Activated CD4-positive, CD25-positive, alpha-beta regulatory T cell treated with anti-CD3 and anti-CD28 coated beads, Interleukin-2, amount 50 U/mL, for 24 hours (primary cell): ENCODE measurements around the gene MPDU1.
"Not testable (repeated sequence)": the region's sequence is repeated elsewhere in the genome, so short reads cannot be mapped to it uniquely, and the experiment has no call there.

Source experiments
- ATAC-seq, 2 donors: fragments of 150-1000 bp; cut with Tn5 transposase; one replicate each; pipeline ENCODE4 v1.10.0; 2021; ENCODE audit warnings: mild to moderate bottlenecking in 1 of 2, moderate library complexity in 1 of 2

MPDU1 gene

DNA sequence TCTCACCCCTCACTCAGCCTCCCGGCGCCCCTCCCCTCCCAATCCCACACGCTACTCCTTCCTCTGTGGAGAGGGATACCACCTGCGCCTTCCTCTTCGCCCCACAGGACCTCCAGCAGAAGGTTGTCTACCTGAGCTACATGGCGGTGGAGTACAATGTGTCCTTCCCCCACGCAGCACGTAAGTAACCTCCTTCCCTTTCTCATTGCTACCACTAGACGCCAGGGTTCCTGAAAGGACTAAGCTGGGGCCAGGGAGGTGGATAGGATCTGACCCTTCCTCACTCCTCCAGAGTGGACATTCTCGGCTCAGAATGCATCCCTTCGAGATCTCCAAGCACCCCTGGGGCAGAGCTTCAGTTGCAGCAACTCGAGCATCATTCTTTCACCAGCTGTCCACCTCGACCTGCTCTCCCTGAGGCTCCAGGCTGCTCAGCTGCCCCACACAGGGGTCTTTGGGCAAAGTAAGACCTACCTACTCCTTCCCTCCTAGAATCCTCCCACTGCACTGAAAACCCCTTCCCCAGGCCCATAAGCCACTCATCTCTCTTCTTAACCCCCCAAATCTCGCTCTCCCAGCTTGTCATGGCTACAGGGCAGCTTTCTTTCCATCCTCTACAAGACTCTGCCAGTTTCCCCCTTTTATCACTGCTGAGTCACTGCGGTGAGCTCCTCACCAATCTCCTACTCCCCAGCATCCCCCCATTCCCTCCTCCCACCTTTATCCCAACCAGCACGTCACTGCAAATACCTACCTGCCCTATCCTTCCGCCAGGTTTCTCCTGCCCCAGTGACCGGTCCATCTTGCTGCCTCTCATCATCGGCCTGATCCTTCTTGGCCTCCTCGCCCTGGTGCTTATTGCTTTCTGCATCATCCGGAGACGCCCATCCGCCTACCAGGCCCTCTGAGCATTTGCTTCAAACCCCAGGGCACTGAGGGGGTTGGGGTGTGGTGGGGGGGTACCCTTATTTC lies 2.8 kb upstream of the MPDU1 start:
- ATAC-seq: no peak

GRCh38 chr17:7582396-7583252 lies 1.0 kb upstream of the MPDU1 start:
- no peak for ATAC-seq

DNA sequence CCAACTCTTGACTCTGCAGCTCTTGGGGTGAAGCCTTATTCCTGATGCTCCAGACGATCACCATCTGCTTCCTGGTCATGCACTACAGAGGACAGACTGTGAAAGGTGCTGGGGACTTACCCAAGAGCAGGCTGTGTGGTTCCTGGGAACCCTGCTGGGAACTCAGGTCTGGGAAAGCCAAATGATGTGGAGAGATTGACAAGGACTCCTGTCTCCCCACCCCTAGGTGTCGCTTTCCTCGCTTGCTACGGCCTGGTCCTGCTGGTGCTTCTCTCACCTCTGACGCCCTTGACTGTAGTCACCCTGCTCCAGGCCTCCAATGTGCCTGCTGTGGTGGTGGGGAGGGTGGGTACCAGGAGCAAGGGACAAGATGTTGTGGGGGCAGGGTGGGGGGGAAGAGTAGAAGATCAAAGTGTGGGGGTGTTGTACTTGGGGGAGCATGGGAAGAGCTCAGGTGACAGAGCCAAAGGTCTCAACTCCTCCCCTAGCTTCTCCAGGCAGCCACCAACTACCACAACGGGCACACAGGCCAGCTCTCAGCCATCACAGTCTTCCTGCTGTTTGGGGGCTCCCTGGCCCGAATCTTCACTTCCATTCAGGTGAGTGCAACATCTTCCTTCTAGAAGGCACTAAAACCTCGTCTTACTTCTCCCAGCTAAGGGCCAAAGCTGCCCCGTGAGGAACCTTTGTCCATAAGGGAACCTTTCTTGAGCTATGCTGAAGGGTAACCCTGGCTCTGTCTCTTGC lies 3.2 kb downstream of the MPDU1 start:
- no peak for ATAC-seq

DNA sequence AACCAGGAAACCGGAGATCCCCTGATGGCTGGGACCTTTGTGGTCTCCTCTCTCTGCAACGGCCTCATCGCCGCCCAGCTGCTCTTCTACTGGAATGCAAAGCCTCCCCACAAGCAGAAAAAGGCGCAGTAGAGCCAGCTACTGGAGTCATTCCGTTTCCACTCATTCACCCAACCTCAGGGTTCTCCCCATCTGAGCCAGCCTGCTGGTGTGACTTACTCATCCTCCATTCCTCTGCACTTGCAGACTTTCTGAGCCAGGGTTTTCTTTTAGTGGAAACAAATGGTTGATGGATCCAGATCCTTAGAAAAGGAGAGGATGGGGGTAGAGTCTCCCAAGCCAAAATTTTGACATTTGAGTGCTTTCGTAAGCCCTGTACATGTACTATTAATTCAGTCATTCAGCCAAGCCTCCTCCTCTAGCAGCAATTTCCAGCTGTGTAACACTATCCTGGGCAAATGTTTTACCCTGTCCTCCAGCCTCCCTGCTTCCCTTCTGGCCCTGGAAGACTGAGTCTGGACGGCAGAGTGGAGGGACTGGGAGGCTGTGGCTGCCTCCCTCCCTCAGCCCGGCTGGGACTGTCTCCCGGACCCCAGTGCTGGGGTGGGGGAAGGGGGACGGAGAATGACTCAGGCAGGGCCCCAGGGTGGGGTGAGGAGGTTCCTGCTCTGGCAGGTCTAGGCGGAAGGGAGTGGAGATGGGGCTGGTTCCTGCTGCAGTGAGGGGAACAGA lies 3.9 kb downstream of the MPDU1 start:
- ATAC-seq: no peak

GRCh38 chr17:7588553-7589203 lies 5.0 kb downstream of the MPDU1 start:
- no peak for ATAC-seq

- peak; percentile 75 to 76 for ATAC-seq
These were observed 5.7 kb downstream of the MPDU1 start for GRCh38 chr17:7589204-7589868.

DNA sequence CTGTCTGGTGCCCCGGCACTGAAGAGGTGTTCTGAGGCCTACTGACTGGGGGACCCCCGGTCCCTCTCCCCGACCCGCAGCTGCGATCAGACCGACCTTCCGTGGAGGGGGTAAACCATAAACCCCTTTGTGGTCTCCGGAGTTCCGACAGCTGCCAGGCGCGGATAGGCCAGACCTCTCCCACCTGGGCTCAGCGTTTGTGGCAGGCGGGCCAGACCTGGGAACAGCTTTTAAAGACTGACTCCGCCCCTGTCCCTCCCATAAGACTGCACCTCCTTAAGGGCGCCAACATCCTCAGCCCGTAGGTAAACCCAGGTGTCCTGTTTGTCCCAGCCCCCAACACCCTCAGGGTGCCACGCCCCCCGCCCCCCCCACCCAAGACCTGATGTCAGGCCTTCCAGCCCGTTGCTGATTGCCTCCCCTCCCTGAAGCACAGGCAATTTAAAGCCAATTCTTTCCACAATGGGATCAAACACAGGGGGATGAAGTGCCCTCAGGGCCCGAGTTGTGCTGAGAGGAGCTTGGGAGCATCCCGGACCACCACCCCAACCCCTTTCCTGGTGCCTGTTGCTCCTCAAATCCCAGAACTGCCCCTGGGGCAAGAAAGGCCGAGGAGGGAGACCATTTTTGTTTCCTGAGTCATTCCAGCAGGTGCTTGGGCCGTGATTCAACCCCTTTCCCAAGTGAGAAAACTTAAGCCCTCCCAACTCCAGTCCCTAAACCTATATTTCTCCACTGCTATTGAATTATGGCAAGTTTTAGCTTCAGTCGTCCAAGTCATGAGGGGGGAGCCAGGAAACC lies 6.4 kb downstream of the MPDU1 start, which contains the start of gene SOX15:
TSS of gene SOX15 (minus strand) at position 204 of the 801 bp plus-strand sequence. CDS start 418 bp downstream, outside the sequence.
- ATAC-seq: no peak

DNA sequence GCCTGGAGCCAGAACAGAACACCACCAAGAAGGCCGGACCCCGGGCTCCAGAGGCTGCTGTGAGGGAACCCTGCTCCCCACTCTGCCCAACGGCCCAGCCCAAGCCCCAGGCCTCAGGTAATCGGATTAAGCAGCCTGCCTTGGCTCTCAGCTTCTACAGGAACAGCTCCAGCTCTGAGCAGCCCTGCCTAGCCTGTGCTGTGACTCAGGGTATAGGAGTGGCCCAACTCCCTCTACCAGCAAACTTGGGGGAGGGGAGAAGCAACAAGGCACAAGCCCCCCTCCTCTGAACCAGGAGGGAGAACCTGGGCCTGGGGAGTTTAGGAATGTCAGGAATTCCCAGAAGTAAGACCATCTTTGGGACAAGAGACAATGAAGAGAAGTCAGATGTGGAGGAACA lies 7.1 kb downstream of the MPDU1 start:
- no peak for ATAC-seq

- ATAC-seq: no peak
These were observed 7.9 kb downstream of the MPDU1 start for GRCh38 chr17:7591596-7591995.

DNA sequence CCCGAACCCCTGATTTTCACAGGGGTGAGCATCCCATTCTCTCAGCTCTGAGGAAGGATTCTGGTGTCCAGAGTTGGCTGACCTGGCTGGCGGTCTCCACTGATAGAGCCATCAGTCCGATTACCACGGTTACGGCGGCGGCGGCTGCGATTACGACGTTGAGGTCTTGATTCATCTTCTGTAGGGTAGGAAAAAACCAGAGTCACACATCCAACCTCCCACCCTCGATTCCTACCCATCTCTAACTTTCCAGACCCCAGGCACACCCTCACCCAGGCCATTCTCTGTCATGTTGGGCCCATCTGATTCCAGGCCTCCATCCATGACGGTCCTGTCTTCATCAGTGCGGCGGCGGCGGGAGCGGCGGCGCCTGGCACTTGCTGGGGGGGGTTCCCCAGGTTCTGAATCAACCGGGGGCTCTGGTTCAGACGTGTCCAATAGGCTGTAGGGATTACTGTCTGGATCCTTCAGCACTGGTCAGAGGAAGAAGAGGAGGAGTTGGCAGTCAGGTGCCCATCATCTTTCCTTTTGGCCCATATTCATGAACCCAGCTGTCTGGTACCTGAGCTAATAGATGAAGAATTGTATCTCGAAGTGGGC lies 8.9 kb downstream of the MPDU1 start:
- ATAC-seq: no peak

GRCh38 chr17:7593296-7593695 lies 9.6 kb downstream of the MPDU1 start:
- no peak for ATAC-seq

DNA sequence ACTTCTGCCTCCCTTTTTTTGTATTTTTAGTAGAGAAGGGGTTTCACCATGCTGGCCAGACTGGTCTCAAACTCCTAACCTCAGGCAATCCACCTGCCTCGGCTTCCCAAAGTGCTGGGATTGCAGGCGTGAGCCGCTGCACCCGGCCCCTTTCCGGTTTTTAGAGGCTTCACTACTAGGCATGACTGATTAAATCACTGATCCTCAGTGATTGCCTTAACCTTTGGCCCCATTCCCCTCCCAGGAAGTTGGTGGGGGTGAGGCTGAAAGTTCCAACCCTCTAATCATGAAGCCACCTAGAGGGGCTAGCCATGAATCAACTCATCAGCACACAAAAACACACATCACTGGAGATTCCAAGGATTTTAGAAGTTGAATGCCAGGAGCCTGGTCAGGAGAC lies 13.9 kb downstream of the MPDU1 start:
- ATAC-seq: not testable (repeated sequence)

DNA sequence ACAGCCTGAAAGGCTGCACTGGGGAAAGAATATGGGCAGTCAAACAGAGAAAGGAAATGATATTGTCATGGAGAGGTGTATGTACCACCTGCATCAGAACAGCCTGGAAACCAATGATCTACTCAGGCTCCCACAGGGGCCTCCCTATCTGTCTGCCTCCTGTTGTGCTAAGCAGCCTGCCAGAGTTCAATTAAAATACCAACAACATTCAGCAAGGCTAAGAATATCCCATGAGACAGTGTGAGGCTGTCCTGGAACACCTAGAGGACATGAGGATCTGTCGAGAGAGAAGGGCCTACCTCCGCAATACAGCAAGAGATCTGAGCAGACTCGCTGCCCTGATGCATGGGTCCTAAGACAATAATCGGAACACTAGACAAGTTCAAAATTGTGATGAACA lies 22.6 kb downstream of the MPDU1 start:
- no peak for ATAC-seq

- ATAC-seq: no peak
These were observed 27.0 kb downstream of the MPDU1 start for GRCh38 chr17:7610641-7611040.

DNA sequence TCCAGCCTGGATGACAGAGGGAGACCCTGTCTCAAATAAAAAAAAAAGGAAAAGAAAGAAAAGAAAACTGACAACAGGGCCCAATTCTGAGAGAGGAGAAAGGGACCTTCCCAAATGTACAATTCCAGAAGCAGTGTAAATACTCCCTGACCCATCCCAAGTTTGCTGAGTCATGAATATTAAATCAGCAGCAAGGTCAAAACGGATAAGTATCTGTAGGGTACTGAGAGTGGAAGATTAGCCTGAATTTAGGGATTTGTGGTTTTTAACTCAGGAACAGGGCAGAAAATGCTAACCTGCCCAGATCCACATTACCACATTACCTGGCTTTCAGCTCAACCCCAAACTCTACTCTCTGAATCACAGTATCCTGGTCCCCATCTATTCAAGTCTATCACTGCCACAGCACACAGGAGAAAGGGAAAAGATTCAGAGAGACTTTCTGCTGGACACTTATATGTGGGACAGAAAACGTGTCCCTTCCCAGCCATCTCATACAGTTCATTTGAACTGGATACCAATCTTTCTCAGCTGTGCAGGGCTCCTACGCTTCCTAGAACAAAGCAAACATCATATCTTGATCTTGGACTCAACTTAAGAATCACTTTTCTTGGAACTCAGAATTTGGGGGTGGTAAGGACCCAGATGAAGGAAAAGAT lies 28.1 kb downstream of the MPDU1 start:
- ATAC-seq: no peak

DNA sequence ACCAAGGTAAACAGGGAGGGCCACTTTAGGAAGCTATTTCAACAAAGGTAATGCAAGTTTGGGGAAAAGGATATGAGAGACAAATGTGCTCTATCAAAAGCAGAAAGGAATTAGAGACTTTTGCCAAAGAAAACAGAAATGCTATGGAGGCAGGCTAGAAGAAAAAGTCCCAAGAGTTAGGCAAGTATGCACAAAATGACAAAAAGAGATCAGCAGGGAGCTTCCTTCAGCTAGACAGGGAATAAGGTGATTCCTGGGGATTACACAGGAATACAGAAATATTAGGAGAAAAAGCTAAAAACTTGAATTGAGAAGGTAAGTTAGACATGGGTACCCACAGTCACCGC lies 28.6 kb downstream of the MPDU1 start:
- no peak for ATAC-seq

DNA sequence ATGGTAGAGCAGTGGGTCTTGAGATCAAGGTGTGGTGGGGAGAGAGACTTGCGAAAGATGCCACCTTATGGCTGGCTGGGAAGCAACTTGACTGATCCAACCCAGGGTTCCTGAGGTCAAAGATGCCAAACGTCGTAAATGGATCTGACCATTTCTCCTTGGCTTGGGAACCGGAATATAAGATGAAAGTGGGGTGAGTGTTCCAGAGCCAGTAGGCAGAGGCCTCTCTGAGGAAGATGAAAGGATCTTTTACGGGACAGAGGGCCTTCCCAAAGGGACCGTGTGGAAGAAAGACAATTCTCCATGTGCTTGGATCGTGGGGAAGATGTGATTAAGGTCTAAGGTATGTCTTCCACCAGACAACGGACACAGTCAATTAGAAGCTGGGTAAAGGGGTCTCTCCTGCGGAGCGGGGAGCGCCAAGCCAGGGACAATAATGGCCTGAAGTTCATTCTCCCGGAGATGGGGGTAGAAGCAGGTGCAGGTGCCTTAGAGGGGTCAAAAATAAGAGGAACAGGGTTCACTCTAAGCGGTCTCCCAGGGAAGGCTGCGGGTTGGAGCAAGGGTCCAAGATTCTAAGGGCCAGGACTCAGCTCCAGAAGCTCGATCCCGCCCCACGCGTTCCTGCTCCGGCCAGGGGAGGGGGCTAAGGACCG lies 30.2 kb downstream of the MPDU1 start:
- ATAC-seq: no peak

- peak; percentile 93 to 94 for ATAC-seq
These were observed 31.0 kb downstream of the MPDU1 start, which contains the start of gene FXR2 for GRCh38 chr17:7614425-7615264. Gene FXR2, minus strand, starts transcription at chr17:7614897. Its CDS starts 365 bp downstream, at chr17:7614532.
